MM.1S (cell line): ENCODE results near the gene KRT13.

Source experiments
- DNase-seq: peaks from one replicate; pipeline ENCODE4 v3.0.0-alpha.2; 2015
- H2AFZ ChIP-seq: fragments of 300-600 bp; sonication (generic); 2 replicates; pipeline ENCODE4 v1.6.0; 2016; ENCODE audit warnings: antibody characterized with exemption, low read length
- H3F3A ChIP-seq: fragments of 300-600 bp; sonication (generic); 2 replicates; pipeline ENCODE4 v1.6.1; 2016; ENCODE audit warnings: mild to moderate bottlenecking, antibody characterized with exemption, low read length, moderate library complexity, mixed read lengths; ENCODE audit not compliant: insufficient read depth
- H3K27ac ChIP-seq: fragments of 300-600 bp; sonication (generic); 2 replicates; pipeline ENCODE4 v1.5.1; 2016; ENCODE audit warnings: mild to moderate bottlenecking, low read length
- H3K27me3 ChIP-seq: fragments of 300-600 bp; sonication (generic); replicated peaks from 2 replicates; pipeline ENCODE4 v1.6.0; 2016; ENCODE audit warnings: low read length; ENCODE audit not compliant: insufficient read depth
- H3K36me3 ChIP-seq: fragments of 300-600 bp; sonication (generic); replicated peaks from 2 replicates; pipeline ENCODE4 v1.6.1; 2016; ENCODE audit warnings: mild to moderate bottlenecking, low read length, mixed read lengths; ENCODE audit not compliant: insufficient read depth
- H3K4me1 ChIP-seq: fragments of 300-600 bp; sonication (generic); 2 replicates; pipeline ENCODE4 v1.6.1; 2016; ENCODE audit warnings: low read length, mixed read lengths
- H3K4me2 ChIP-seq: fragments of 300-600 bp; sonication (generic); 2 replicates; pipeline ENCODE4 v1.6.0; 2016; ENCODE audit warnings: low read depth, low read length
- H3K4me3 ChIP-seq: fragments of 300-600 bp; sonication (generic); 2 replicates; pipeline ENCODE4 v1.5.1; 2016; ENCODE audit warnings: low read length, mixed read lengths
- H3K79me2 ChIP-seq: fragments of 300-600 bp; sonication (generic); 2 replicates; pipeline ENCODE4 v1.6.1; 2016; ENCODE audit warnings: mixed run types, low read length, mixed read lengths
- H3K9ac ChIP-seq: fragments of 300-600 bp; sonication (generic); 2 replicates; pipeline ENCODE4 v1.6.1; 2016; ENCODE audit warnings: low read length, mixed read lengths
- H3K9me2 ChIP-seq: fragments of 300-600 bp; sonication (generic); replicated peaks from 2 replicates; pipeline ENCODE4 v1.6.1; 2016; ENCODE audit warnings: mild to moderate bottlenecking, low read length, mixed read lengths; ENCODE audit not compliant: insufficient read depth
- H3K9me3 ChIP-seq: fragments of 300-600 bp; sonication (generic); replicated peaks from 2 replicates; pipeline ENCODE4 v1.6.1; 2016; ENCODE audit warnings: mild to moderate bottlenecking, low read length, mixed read lengths; ENCODE audit not compliant: insufficient read depth
- H4K20me1 ChIP-seq: fragments of 300-600 bp; sonication (generic); 2 replicates; pipeline ENCODE4 v1.6.1; 2016; ENCODE audit warnings: mild to moderate bottlenecking, low read length, moderate library complexity, mixed read lengths; ENCODE audit not compliant: insufficient read depth
- EZH2 ChIP-seq: fragments of 300-600 bp; sonication (generic); optimal IDR thresholded peaks from 2 replicates; pipeline ENCODE3; 2017; ENCODE audit warnings: low read depth, mild to moderate bottlenecking, antibody characterized with exemption, low read length, mixed read lengths
- EZH2phosphoT487 ChIP-seq: fragments of 300-600 bp; sonication (generic); IDR thresholded peaks from 2 replicates; pipeline ENCODE4 v1.6.1; 2018; ENCODE audit warnings: antibody characterized with exemption, low read length
- TF ChIP-seq, protein P1 (sequence below): fragments of 300-600 bp; sonication (generic); IDR thresholded peaks from 2 replicates; pipeline ENCODE4 v1.5.1; 2016; ENCODE audit warnings: antibody characterized with exemption, low read length, mixed read lengths

KRT13 gene

GRCh38 chr17:41504246-41504977, 1.0 kb downstream of the KRT13 start:
- no peak overlapping the region for H3K4me3 ChIP-seq
- H3K4me2 ChIP-seq: no peak overlapping the region
- H3F3A ChIP-seq: no peaks in the 10 kb centered on the region
- no peaks in the 10 kb centered on the region; the same call in 1 of the 2 replicates for H3K27me3 ChIP-seq
- TF ChIP-seq, protein P1, sequence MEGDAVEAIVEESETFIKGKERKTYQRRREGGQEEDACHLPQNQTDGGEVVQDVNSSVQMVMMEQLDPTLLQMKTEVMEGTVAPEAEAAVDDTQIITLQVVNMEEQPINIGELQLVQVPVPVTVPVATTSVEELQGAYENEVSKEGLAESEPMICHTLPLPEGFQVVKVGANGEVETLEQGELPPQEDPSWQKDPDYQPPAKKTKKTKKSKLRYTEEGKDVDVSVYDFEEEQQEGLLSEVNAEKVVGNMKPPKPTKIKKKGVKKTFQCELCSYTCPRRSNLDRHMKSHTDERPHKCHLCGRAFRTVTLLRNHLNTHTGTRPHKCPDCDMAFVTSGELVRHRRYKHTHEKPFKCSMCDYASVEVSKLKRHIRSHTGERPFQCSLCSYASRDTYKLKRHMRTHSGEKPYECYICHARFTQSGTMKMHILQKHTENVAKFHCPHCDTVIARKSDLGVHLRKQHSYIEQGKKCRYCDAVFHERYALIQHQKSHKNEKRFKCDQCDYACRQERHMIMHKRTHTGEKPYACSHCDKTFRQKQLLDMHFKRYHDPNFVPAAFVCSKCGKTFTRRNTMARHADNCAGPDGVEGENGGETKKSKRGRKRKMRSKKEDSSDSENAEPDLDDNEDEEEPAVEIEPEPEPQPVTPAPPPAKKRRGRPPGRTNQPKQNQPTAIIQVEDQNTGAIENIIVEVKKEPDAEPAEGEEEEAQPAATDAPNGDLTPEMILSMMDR: no peak
- no peak for TF ChIP-seq EZH2
- H3K36me3 ChIP-seq: no peaks in the 10 kb centered on the region
- no peak overlapping the region for H2AFZ ChIP-seq
- no peaks in the 10 kb centered on the region for H3K9me3 ChIP-seq
- H3K9ac ChIP-seq: no peak overlapping the region
- no peak for DNase-seq
- H3K27ac ChIP-seq: no peak overlapping the region
- H3K4me1 ChIP-seq: no peaks in the 10 kb centered on the region
- H3K79me2 ChIP-seq: no peaks in the 10 kb centered on the region
- H3K9me2 ChIP-seq: no peaks in the 10 kb centered on the region
- H4K20me1 ChIP-seq: no peaks in the 10 kb centered on the region

GRCh38 chr17:41503202-41503601, 2.2 kb downstream of the KRT13 start:
- Histone ChIP-seq H2AFZ (no peak overlapping the region), H3K27me3 (no peaks in the 10 kb centered on the region; the same call in 1 of the 2 replicates), H4K20me1 (no peaks in the 10 kb centered on the region), H3K9me3 (no peaks in the 10 kb centered on the region), H3K4me2 (no peak overlapping the region), H3K4me3 (no peak overlapping the region), H3K36me3 (no peaks in the 10 kb centered on the region), H3K27ac (no peak overlapping the region), H3K9ac (no peak overlapping the region), H3K79me2 (no peaks in the 10 kb centered on the region), H3K9me2 (no peaks in the 10 kb centered on the region), H3K4me1 (no peaks in the 10 kb centered on the region), H3F3A (no peaks in the 10 kb centered on the region)
- DNase-seq: no peak
- TF ChIP-seq, protein P1: no peak
- TF ChIP-seq EZH2phosphoT487 (no peak), EZH2 (no peak)

GRCh38 chr17:41500131-41500911, 5.1 kb downstream of the KRT13 start:
- Histone ChIP-seq H3K27me3 (no peaks in the 10 kb centered on the region; the same call in 1 of the 2 replicates), H2AFZ (no peak overlapping the region), H3K4me1 (no peaks in the 10 kb centered on the region), H3K4me2 (no peak overlapping the region), H3K79me2 (no peaks in the 10 kb centered on the region), H3K9me2 (no peaks in the 10 kb centered on the region), H3K27ac (no peak overlapping the region), H3K36me3 (no peaks in the 10 kb centered on the region), H3K9me3 (no peaks in the 10 kb centered on the region), H3K9ac (no peak overlapping the region), H3F3A (no peaks in the 10 kb centered on the region), H3K4me3 (no peak overlapping the region), H4K20me1 (no peaks in the 10 kb centered on the region)
- no peak for DNase-seq
- TF ChIP-seq, protein P1: no peak
- TF ChIP-seq EZH2: no peak
- no peak for TF ChIP-seq EZH2phosphoT487
